Measurements from ENCODE around the gene ASS1. TPM values are rescaled to one million over a fixed set of nuclear protein-coding genes. Genes with fewer than 3 reads are reported as not detected.

Gene ASS1
- total and polyA plus RNA-seq, 2 of the 13 experiments (the other 11 are each of a cell fraction or from before 2014, with no cell fraction given): 77.6 to 122 TPM

DNA sequence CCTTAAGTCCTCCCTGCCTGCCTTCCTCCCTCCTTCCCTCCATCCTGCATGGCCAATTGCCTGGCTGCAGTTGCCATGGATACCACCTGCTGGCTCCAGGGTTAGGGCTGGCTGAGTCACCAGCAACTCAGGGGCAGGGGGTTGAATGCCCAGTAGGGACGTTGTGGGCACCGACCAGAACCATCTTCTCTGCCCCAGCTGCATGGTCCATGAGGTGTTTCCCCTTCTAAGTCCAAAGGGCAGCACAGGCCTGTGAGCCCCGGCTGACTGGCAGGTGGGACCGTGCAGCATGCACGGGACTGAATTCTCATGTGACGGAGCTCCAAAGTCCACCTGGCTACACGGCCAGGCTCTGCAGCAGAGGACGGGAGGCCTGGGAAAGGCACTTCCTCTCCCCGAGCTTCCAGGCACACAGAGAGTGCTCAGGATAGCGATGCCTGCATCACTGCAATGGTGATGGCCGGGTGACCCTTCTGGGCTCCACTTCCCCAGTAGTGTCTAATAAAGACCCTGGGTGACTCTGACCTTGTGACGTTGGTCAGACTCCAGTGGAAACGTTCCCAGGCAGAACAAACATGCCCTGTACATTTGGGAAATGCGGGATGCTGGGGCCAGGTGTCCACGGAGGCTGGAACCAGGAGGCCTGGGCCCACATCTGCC is 5.7 kb downstream of the ASS1 start (continued):
- TF ChIP-seq, protein P1, sequence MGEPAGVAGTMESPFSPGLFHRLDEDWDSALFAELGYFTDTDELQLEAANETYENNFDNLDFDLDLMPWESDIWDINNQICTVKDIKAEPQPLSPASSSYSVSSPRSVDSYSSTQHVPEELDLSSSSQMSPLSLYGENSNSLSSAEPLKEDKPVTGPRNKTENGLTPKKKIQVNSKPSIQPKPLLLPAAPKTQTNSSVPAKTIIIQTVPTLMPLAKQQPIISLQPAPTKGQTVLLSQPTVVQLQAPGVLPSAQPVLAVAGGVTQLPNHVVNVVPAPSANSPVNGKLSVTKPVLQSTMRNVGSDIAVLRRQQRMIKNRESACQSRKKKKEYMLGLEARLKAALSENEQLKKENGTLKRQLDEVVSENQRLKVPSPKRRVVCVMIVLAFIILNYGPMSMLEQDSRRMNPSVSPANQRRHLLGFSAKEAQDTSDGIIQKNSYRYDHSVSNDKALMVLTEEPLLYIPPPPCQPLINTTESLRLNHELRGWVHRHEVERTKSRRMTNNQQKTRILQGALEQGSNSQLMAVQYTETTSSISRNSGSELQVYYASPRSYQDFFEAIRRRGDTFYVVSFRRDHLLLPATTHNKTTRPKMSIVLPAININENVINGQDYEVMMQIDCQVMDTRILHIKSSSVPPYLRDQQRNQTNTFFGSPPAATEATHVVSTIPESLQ (CRISPR knock-in tag; conservative IDR thresholded peaks at IDR 0.05): no peak
- no peak for TF ChIP-seq ZNF253 (CRISPR knock-in tag; IDR thresholded peaks at IDR 0.05; ENCODE audit: borderline replicate concordance)
- TF ChIP-seq SP5 (CRISPR knock-in tag; IDR thresholded peaks at IDR 0.05; ENCODE audit: borderline replicate concordance, low read depth): peak; percentile 68
- TF ChIP-seq REXO4 (CRISPR knock-in tag; IDR thresholded peaks at IDR 0.05; ENCODE audit: borderline replicate concordance): peak; percentile 70; the same call in 1 of the 2 replicates
- peak; percentile 99 for TF ChIP-seq ZNF343 (CRISPR knock-in tag; IDR thresholded peaks at IDR 0.05)
- TF ChIP-seq, protein P2, sequence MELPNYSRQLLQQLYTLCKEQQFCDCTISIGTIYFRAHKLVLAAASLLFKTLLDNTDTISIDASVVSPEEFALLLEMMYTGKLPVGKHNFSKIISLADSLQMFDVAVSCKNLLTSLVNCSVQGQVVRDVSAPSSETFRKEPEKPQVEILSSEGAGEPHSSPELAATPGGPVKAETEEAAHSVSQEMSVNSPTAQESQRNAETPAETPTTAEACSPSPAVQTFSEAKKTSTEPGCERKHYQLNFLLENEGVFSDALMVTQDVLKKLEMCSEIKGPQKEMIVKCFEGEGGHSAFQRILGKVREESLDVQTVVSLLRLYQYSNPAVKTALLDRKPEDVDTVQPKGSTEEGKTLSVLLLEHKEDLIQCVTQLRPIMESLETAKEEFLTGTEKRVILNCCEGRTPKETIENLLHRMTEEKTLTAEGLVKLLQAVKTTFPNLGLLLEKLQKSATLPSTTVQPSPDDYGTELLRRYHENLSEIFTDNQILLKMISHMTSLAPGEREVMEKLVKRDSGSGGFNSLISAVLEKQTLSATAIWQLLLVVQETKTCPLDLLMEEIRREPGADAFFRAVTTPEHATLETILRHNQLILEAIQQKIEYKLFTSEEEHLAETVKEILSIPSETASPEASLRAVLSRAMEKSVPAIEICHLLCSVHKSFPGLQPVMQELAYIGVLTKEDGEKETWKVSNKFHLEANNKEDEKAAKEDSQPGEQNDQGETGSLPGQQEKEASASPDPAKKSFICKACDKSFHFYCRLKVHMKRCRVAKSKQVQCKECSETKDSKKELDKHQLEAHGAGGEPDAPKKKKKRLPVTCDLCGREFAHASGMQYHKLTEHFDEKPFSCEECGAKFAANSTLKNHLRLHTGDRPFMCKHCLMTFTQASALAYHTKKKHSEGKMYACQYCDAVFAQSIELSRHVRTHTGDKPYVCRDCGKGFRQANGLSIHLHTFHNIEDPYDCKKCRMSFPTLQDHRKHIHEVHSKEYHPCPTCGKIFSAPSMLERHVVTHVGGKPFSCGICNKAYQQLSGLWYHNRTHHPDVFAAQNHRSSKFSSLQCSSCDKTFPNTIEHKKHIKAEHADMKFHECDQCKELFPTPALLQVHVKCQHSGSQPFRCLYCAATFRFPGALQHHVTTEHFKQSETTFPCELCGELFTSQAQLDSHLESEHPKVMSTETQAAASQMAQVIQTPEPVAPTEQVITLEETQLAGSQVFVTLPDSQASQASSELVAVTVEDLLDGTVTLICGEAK (IDR thresholded peaks at IDR 0.05): no peak
- TF ChIP-seq, protein P2 (CRISPR knock-in tag; IDR thresholded peaks at IDR 0.05): 0 out of 2 replicates have a peak, but pooled peaks have one; percentile 55
- peak; percentile 95 for TF ChIP-seq ARNTL (CRISPR knock-in tag; IDR thresholded peaks at IDR 0.05)
- TF ChIP-seq, protein P3, sequence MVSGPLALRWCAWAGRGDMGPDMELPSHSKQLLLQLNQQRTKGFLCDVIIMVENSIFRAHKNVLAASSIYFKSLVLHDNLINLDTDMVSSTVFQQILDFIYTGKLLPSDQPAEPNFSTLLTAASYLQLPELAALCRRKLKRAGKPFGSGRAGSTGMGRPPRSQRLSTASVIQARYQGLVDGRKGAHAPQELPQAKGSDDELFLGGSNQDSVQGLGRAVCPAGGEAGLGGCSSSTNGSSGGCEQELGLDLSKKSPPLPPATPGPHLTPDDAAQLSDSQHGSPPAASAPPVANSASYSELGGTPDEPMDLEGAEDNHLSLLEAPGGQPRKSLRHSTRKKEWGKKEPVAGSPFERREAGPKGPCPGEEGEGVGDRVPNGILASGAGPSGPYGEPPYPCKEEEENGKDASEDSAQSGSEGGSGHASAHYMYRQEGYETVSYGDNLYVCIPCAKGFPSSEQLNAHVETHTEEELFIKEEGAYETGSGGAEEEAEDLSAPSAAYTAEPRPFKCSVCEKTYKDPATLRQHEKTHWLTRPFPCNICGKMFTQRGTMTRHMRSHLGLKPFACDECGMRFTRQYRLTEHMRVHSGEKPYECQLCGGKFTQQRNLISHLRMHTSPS (CRISPR knock-in tag; IDR thresholded peaks at IDR 0.05; ENCODE audit: low read depth): peak; percentile 94
- peak; percentile 82; the same call in 1 of the 2 replicates for TF ChIP-seq ATF7-NPFF (CRISPR knock-in tag; IDR thresholded peaks at IDR 0.05; ENCODE audit: low read depth)
- TF ChIP-seq, protein P4, sequence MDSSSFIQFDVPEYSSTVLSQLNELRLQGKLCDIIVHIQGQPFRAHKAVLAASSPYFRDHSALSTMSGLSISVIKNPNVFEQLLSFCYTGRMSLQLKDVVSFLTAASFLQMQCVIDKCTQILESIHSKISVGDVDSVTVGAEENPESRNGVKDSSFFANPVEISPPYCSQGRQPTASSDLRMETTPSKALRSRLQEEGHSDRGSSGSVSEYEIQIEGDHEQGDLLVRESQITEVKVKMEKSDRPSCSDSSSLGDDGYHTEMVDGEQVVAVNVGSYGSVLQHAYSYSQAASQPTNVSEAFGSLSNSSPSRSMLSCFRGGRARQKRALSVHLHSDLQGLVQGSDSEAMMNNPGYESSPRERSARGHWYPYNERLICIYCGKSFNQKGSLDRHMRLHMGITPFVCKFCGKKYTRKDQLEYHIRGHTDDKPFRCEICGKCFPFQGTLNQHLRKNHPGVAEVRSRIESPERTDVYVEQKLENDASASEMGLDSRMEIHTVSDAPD (CRISPR knock-in tag; IDR thresholded peaks at IDR 0.05): peak; percentile 81; the same call in 1 of the 2 replicates
- TF ChIP-seq NFATC3 (CRISPR knock-in tag; IDR thresholded peaks at IDR 0.05): peak; percentile 93
- TF ChIP-seq MIXL1 (CRISPR knock-in tag; IDR thresholded peaks at IDR 0.05): 0 out of 2 replicates have a peak, but pooled peaks have one; percentile 44

All from HepG2 (cell line).